GM10266 (cell line): ENCODE measurements around the gene MYOM1.

Experiments
- DNase-seq: peaks from one replicate; pipeline ENCODE4 v3.0.0; 2012; ENCODE audit errors: extremely low spot score
- TF ChIP-seq, protein P1 (sequence below): IDR thresholded peaks from 2 replicates; pipeline ENCODE4 v1.5.1; 2012; ENCODE audit warnings: mild to moderate bottlenecking, low read depth; ENCODE audit not compliant: control insufficient read depth, insufficient read depth; ENCODE audit errors: missing control alignments

MYOM1 gene

DNA sequence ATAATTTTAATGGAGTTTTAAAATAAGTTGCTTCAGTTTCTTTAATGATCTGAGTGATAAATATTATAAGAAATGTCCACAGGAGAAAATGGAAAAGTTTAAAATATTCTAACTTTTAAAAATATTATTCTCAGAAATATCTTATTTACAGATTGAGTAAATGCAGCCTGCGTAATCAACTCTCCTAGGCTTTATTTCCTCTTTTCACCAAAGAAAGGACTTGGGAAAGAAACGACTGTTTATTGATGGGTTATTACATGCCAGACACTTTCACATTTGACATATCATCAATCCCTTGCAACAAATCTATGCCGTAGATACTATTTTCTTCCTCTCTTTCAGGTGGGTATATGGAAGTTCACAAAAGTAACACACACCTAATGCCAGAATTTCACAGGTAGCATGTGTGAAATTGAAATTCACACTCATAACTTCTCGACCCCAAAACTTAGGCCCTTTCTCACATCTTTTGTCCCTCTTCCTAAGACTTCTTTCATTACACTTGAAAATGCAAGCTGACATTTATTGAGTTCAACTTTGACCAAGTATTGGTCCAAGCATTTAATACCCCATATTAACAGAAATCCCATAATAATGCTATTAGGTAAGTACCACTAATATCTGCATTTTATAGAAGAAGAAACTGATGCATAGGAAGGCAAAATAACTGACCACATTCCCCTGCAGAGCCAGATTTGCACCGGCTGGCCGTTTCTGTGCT is 49.2 kb downstream of the MYOM1 start:
- DNase-seq, result no peak
- TF ChIP-seq, protein P1, sequence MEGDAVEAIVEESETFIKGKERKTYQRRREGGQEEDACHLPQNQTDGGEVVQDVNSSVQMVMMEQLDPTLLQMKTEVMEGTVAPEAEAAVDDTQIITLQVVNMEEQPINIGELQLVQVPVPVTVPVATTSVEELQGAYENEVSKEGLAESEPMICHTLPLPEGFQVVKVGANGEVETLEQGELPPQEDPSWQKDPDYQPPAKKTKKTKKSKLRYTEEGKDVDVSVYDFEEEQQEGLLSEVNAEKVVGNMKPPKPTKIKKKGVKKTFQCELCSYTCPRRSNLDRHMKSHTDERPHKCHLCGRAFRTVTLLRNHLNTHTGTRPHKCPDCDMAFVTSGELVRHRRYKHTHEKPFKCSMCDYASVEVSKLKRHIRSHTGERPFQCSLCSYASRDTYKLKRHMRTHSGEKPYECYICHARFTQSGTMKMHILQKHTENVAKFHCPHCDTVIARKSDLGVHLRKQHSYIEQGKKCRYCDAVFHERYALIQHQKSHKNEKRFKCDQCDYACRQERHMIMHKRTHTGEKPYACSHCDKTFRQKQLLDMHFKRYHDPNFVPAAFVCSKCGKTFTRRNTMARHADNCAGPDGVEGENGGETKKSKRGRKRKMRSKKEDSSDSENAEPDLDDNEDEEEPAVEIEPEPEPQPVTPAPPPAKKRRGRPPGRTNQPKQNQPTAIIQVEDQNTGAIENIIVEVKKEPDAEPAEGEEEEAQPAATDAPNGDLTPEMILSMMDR, result no peak

- TF ChIP-seq, protein P1, result no peak
- DNase-seq, result no peak
Measured at GRCh38 chr18:3164381-3164780, 55.4 kb downstream of the MYOM1 start.

DNA sequence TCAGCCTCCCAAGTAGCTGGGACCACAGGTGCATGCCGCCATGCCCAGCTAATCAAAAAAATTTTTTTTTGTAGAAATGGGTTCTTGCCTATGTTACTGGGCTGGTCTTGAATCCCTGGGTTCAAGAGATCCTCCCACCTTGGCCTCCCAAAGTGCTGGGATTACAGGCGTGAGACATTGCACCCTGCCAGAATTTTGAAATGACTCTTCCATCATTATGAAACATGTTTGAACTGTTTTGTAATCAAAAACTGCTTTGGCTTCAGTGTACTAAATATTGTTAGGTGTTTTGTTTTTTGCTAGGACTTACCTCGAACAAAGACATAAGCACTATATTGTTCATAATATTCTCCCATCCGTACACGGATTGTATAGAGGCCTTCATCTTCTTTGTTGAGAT is 55.8 kb downstream of the MYOM1 start:
- DNase-seq, result no peak
- TF ChIP-seq, protein P1, result no peak

DNA sequence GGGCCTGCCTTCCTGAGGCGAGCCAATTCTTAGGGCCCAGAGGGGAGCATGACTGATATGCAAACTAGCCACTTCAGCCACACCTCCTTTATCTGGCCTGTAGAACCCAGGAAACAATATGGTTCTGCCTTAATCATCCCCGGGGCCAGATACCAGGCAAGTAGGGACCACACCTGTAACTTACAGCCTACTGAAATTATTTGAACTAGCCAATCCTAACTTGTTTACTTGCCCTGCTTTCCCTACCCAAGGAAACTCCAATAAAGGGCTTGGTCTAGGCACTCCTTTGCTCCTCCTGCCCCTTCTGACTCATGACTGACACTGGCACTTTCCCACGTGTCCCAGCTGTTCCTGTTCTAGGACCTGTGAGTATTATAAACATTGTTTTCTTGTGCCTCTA is 57.6 kb downstream of the MYOM1 start:
- TF ChIP-seq, protein P1, result no peak
- no peak for DNase-seq

DNA sequence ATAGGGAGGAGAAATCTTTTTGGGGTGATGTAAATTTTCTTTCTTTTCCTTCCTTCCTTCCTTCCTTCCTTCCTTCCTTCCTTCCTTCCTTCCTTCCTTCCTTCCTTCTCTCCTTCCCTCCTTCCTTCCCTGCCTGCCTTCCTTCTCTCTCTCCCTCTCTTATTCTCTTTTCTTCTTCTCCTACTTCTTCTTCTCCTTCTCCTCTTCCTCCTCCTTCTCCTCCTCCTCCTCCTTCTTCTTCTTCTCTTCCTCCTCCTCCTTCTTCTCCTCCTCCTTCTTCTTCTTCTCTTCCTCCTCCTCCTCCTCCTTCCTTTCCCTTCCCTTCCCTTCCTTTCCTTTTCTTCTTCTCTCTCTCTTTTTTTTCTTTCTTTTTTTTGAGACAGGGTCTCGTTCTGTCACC is 59.9 kb downstream of the MYOM1 start:
- DNase-seq, result no peak
- TF ChIP-seq, protein P1, result no peak

- TF ChIP-seq, protein P1, result no peak
- no peak for DNase-seq
Measured at GRCh38 chr18:3157606-3158005, 62.2 kb downstream of the MYOM1 start.

DNA sequence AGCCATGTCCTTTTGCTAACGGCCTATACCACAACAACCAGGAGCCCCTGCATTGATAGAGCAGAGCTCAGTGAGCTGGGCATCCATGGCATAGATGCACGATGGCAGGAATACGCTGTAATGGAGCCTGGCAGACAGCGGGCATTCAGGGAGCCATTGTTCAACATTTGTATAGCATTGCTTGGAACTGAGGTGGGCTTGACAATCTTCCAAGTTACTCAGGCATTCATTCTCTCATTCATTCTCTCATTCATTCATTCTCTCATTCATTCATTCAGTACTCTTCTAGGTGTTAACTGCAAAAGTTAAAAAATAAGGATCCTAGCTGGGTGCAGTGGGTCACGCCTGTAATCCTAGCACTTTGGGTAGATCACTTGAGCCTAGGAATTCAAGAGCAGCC is 62.7 kb downstream of the MYOM1 start:
- DNase-seq, result no peak
- TF ChIP-seq, protein P1, result no peak
